PC-9 (cell line): ENCODE measurements around the gene SYMPK.

Experiments
- CTCF ChIP-seq: fragments of 200-600 bp; sonication (generic); conservative IDR thresholded peaks from 2 replicates; pipeline ENCODE4 v1.6.1; 2017; ENCODE audit warnings: mixed run types, antibody characterized with exemption, mild to moderate bottlenecking, moderate library complexity
- EZH2 ChIP-seq: fragments of 200-600 bp; sonication (generic); IDR thresholded peaks from 2 replicates; pipeline ENCODE4 v1.8.0; 2017; ENCODE audit warnings: antibody characterized with exemption, low read depth

- no peak for TF ChIP-seq EZH2
- TF ChIP-seq CTCF: no peak
Observed at GRCh38 chr19:45768655-45768983, 94.3 kb downstream of the SYMPK start.
